Parathyroid adenoma (tissue), 2 donors: ENCODE data around the gene ZNF816.

ENCODE experiments used
- H2AFZ ChIP-seq: fragments of 300-600 bp; sonication (generic); one replicate; pipeline ENCODE4 v1.7.0; 2017; ENCODE audit warnings: antibody characterized with exemption, mild to moderate bottlenecking
- H3K27ac ChIP-seq: fragments of 300-600 bp; sonication (generic); one replicate; pipeline ENCODE4 v1.7.0; 2017
- H3K27me3 ChIP-seq: fragments of 300-600 bp; sonication (generic); one replicate; pipeline ENCODE4 v1.7.0; 2017; ENCODE audit warnings: low read length; ENCODE audit not compliant: control insufficient read depth, insufficient read depth
- H3K36me3 ChIP-seq: fragments of 300-600 bp; sonication (generic); one replicate; pipeline ENCODE4 v1.7.0; 2017; ENCODE audit warnings: low read length; ENCODE audit not compliant: control insufficient read depth, insufficient read depth
- H3K4me1 ChIP-seq: fragments of 300-600 bp; sonication (generic); one replicate; pipeline ENCODE4 v1.7.0; 2017; ENCODE audit warnings: control low read depth
- H3K4me2 ChIP-seq: fragments of 300-600 bp; sonication (generic); one replicate; pipeline ENCODE4 v1.7.0; 2017; ENCODE audit warnings: low read length
- H3K4me3 ChIP-seq: fragments of 300-600 bp; sonication (generic); one replicate; pipeline ENCODE4 v1.7.0; 2017; ENCODE audit warnings: low read depth, low read length
- H3K79me2 ChIP-seq: fragments of 300-600 bp; sonication (generic); one replicate; pipeline ENCODE4 v1.7.0; 2017; ENCODE audit warnings: control low read depth
- H3K9ac ChIP-seq: fragments of 300-600 bp; sonication (generic); one replicate; pipeline ENCODE4 v1.7.0; 2017; ENCODE audit warnings: mild to moderate bottlenecking
- H3K9me3 ChIP-seq: fragments of 300-600 bp; sonication (generic); one replicate; pipeline ENCODE4 v1.7.0; 2017; ENCODE audit warnings: low read length; ENCODE audit not compliant: control insufficient read depth
- CTCF ChIP-seq: fragments of 300-600 bp; sonication (generic); IDR thresholded peaks from one replicate; pipeline ENCODE4 v1.7.0; 2017; ENCODE audit warnings: antibody characterized with exemption, mild to moderate bottlenecking
- donor health status: primary hyperparathyroidism.

ZNF816 gene

GRCh38 chr19:52997975-52998374 is 35.3 kb upstream of the ZNF816 start:
- Histone ChIP-seq H3K4me3 (no peak overlapping the region), H3K36me3 (no peaks in the 10 kb centered on the region), H3K79me2 (no peaks in the 10 kb centered on the region), H3K9ac (no peak overlapping the region), H3K27me3 (no peaks in the 10 kb centered on the region), H3K4me2 (no peak overlapping the region), H3K27ac (no peak overlapping the region), H3K4me1 (no peaks in the 10 kb centered on the region), H3K9me3 (no peaks in the 10 kb centered on the region), H2AFZ (no peak overlapping the region)
- TF ChIP-seq CTCF, result no peak

- TF ChIP-seq CTCF, result no peak
- no peak overlapping the region for H3K4me3 ChIP-seq
- no peaks in the 10 kb centered on the region for H3K9me3 ChIP-seq
- no peaks in the 10 kb centered on the region for H3K79me2 ChIP-seq
- no peak overlapping the region for H3K9ac ChIP-seq
- H2AFZ ChIP-seq, result no peak overlapping the region
- no peaks in the 10 kb centered on the region for H3K27me3 ChIP-seq
- H3K27ac ChIP-seq, result no peak overlapping the region
- no peaks in the 10 kb centered on the region for H3K36me3 ChIP-seq
- H3K4me2 ChIP-seq, result no peak overlapping the region
- no peaks in the 10 kb centered on the region for H3K4me1 ChIP-seq
Measured at GRCh38 chr19:52995711-52996110, 33.0 kb upstream of the ZNF816 start.

GRCh38 chr19:52993342-52994178 is 30.9 kb upstream of the ZNF816 start:
- H3K9ac ChIP-seq, result no peak overlapping the region

GRCh38 chr19:52992109-52993004 is 29.7 kb upstream of the ZNF816 start:
- no peaks in the 10 kb centered on the region for H3K9me3 ChIP-seq
- peak overlapping the region; percentile 61 for H3K4me2 ChIP-seq
- H3K79me2 ChIP-seq, result no peaks in the 10 kb centered on the region
- H3K27me3 ChIP-seq, result no peaks in the 10 kb centered on the region
- H3K27ac ChIP-seq, result no peak overlapping the region
- no peak for TF ChIP-seq CTCF
- no peaks in the 10 kb centered on the region for H3K4me1 ChIP-seq
- H3K4me3 ChIP-seq, result peak overlapping the region; percentile 45
- H3K9ac ChIP-seq, result no peak overlapping the region
- H3K36me3 ChIP-seq, result no peaks in the 10 kb centered on the region
- no peak overlapping the region for H2AFZ ChIP-seq

More at GRCh38 chr19:52993342-52994178, 30.9 kb upstream of the ZNF816 start:
- no peaks in the 10 kb centered on the region for H3K27me3 ChIP-seq
- no peaks in the 10 kb centered on the region for H3K9me3 ChIP-seq
- peak overlapping the region; percentile 45 for H3K4me3 ChIP-seq
- H3K79me2 ChIP-seq, result no peaks in the 10 kb centered on the region
- H3K36me3 ChIP-seq, result no peaks in the 10 kb centered on the region
- H3K4me1 ChIP-seq, result no peaks in the 10 kb centered on the region
- TF ChIP-seq CTCF, result no peak
- no peak overlapping the region for H3K27ac ChIP-seq
- peak overlapping the region; percentile 61 for H3K4me2 ChIP-seq
- H2AFZ ChIP-seq, result peak overlapping the region; percentile 42
